MCF 10A (cell line): Measurements from ENCODE around the gene PXYLP1. TPM values are rescaled to one million over a fixed set of nuclear protein-coding genes. Genes with fewer than 3 reads are reported as not detected.
A peak's percentile ranks its signal among the peaks of the same experiment; 100 is the strongest.

Experiments used
- BruUV-seq: library from RNA; stranded (reverse); fragments of 400-500 nt; replicated peaks from 2 replicates; lab custom pipeline; 2021; lab: Mats Ljungman, UMichigan
- CTCF ChIA-PET: fragments of 300-600 bp; sonication (Branson Sonifier 250); formaldehyde crosslinking; extraction: SDS; loops from one replicate; lab custom pipeline; 2021; ENCODE audit warnings: antibody characterized with exemption, inconsistent platforms; lab: Yijun Ruan, JAX
- POLR2A ChIA-PET: fragments of 300-600, 350-650 bp; sonication (Branson Sonifier 250); formaldehyde crosslinking; extraction: SDS; loops from one replicate; lab custom pipeline; 2020; ENCODE audit warnings: antibody characterized with exemption, inconsistent platforms; lab: Yijun Ruan, JAX
- DNase-seq: peaks from one replicate; pipeline ENCODE4 v3.0.0-alpha.2; 2018; ENCODE audit not compliant: unreplicated experiment
- H3K27ac Mint-ChIP-seq: one replicate; pipeline ENCODE4 v1.8.0; 2022; ENCODE audit warnings: mild to moderate bottlenecking, low read depth, mixed read lengths; ENCODE audit not compliant: unreplicated experiment
- H3K27me3 Mint-ChIP-seq: one replicate; pipeline ENCODE4 v1.8.0; 2022; ENCODE audit warnings: mixed read lengths; ENCODE audit not compliant: insufficient read depth, unreplicated experiment
- H3K36me3 Mint-ChIP-seq: one replicate; pipeline ENCODE4 v1.8.0; 2022; ENCODE audit warnings: mild to moderate bottlenecking, moderate library complexity, mixed read lengths; ENCODE audit not compliant: insufficient read depth, unreplicated experiment
- H3K4me1 Mint-ChIP-seq: one replicate; pipeline ENCODE4 v1.8.0; 2022; ENCODE audit warnings: mixed read lengths; ENCODE audit not compliant: insufficient read depth, unreplicated experiment
- H3K4me3 Mint-ChIP-seq: one replicate; pipeline ENCODE4 v1.8.0; 2022; ENCODE audit warnings: mild to moderate bottlenecking, moderate library complexity, mixed read lengths; ENCODE audit not compliant: unreplicated experiment
- H3K9me3 Mint-ChIP-seq: one replicate; pipeline ENCODE4 v1.8.0; 2022; ENCODE audit warnings: mixed read lengths; ENCODE audit not compliant: unreplicated experiment
- intact Hi-C: fragments of 100-400 bp; cut with micrococcal nuclease; formaldehyde crosslinking; loops from 2 replicates; pipeline ENCODE4 v1.14.1; 2022
- total RNA-seq: library from RNA; stranded (reverse); gene quantifications from 2 replicates; pipeline ENCODE4 v1.2.3, GENCODE V29; 2022
- TF ChIP-seq, protein P1 (sequence below): fragments of 200-600 bp; IDR thresholded peaks from one replicate; pipeline ENCODE4 v1.8.0; 2022; ENCODE audit warnings: antibody characterized with exemption, mild to moderate bottlenecking; ENCODE audit not compliant: unreplicated experiment

PXYLP1 gene
- total RNA-seq, 1 experiment from 2014 or later: 2.1 TPM

GRCh38 chr3:141240286-141240685 is 8.7 kb downstream of the PXYLP1 start:
- intact Hi-C loops: no loop called here
- Mint-ChIP-seq H3K9me3 (no peaks in the 10 kb centered on the region), H3K4me1 (peaks cover 18% of the 10 kb centered on the region), H3K27me3 (no peaks in the 10 kb centered on the region), H3K4me3 (no peak overlapping the region), H3K27ac (no peak overlapping the region), H3K36me3 (peaks cover 7% of the 10 kb centered on the region)
- TF ChIP-seq, protein P1, sequence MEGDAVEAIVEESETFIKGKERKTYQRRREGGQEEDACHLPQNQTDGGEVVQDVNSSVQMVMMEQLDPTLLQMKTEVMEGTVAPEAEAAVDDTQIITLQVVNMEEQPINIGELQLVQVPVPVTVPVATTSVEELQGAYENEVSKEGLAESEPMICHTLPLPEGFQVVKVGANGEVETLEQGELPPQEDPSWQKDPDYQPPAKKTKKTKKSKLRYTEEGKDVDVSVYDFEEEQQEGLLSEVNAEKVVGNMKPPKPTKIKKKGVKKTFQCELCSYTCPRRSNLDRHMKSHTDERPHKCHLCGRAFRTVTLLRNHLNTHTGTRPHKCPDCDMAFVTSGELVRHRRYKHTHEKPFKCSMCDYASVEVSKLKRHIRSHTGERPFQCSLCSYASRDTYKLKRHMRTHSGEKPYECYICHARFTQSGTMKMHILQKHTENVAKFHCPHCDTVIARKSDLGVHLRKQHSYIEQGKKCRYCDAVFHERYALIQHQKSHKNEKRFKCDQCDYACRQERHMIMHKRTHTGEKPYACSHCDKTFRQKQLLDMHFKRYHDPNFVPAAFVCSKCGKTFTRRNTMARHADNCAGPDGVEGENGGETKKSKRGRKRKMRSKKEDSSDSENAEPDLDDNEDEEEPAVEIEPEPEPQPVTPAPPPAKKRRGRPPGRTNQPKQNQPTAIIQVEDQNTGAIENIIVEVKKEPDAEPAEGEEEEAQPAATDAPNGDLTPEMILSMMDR: no peak
- CTCF ChIA-PET: interaction anchor here (0.6 to 2.9 kb wide), 3 partner anchors 9 to 1760 kb away, joined by 3 to 13 read pairs (median 3); partner anchors contain the start of gene PXYLP1
- BruUV-seq: no TSS peak
- POLR2A ChIA-PET: no interaction called here
- DNase-seq: no peak

- POLR2A ChIA-PET: no interaction called here
- TF ChIP-seq, protein P1: no peak
- CTCF ChIA-PET: interaction anchor here (0.6 to 2.9 kb wide), 3 partner anchors 9 to 1759 kb away, joined by 3 to 13 read pairs (median 3); partner anchors contain the start of gene PXYLP1
- no peaks in the 10 kb centered on the region for H3K27me3 Mint-ChIP-seq
- H3K4me1 Mint-ChIP-seq: peaks cover 18% of the 10 kb centered on the region
- peak overlapping the region; percentile 67 for H3K27ac Mint-ChIP-seq
- no TSS peak for BruUV-seq
- intact Hi-C loops: no loop called here
- peak; percentile 68 for DNase-seq
- peaks cover 6% of the 10 kb centered on the region for H3K36me3 Mint-ChIP-seq
- no peak overlapping the region for H3K4me3 Mint-ChIP-seq
- no peaks in the 10 kb centered on the region for H3K9me3 Mint-ChIP-seq
Measured at GRCh38 chr3:141240687-141241615, 9.3 kb downstream of the PXYLP1 start.

- BruUV-seq: no TSS peak
- peak overlapping the region; percentile 67 for H3K27ac Mint-ChIP-seq
- peaks cover 6% of the 10 kb centered on the region for H3K36me3 Mint-ChIP-seq
- ChIA-PET POLR2A (no interaction called here), CTCF (interaction anchor here (1.2 to 2.9 kb wide), 3 partner anchors 10 to 14 kb away, joined by 9 to 13 read pairs (median 9); partner anchors contain the start of gene PXYLP1)
- TF ChIP-seq, protein P1: no peak
- DNase-seq: no peak
- H3K4me1 Mint-ChIP-seq: peaks cover 18% of the 10 kb centered on the region
- intact Hi-C loops: no loop called here
- H3K27me3 Mint-ChIP-seq: no peaks in the 10 kb centered on the region
- no peaks in the 10 kb centered on the region for H3K9me3 Mint-ChIP-seq
- H3K4me3 Mint-ChIP-seq: no peak overlapping the region
Measured at GRCh38 chr3:141241616-141242376, 10.2 kb downstream of the PXYLP1 start.
